HepG2 (cell line): ENCODE results near the gene DYNC2LI1. TPM values are rescaled to one million over a fixed set of nuclear protein-coding genes. Genes with fewer than 3 reads are reported as not detected.

Source experiments
- AGO2 ChIP-seq: fragments of 200-400 bp; formaldehyde crosslinking; optimal IDR thresholded peaks from 2 replicates; pipeline ENCODE3; 2017; ENCODE audit warnings: mild to moderate bottlenecking, low read depth, low read length, moderate library complexity
- ARNT ChIP-seq: fragments of 450-650 bp; IDR thresholded peaks from 2 replicates; pipeline ENCODE4 v1.6.1; 2017
- ATF2 ChIP-seq: sonication (generic); formaldehyde crosslinking; IDR thresholded peaks from 2 replicates; pipeline ENCODE4 v1.4.0; 2020; ENCODE audit warnings: missing genetic modification reagents
- CENPX ChIP-seq: sonication (generic); formaldehyde crosslinking; IDR thresholded peaks from 2 replicates; pipeline ENCODE4 v1.9.0; 2021; ENCODE audit warnings: mild to moderate bottlenecking, missing genetic modification reagents, moderate library complexity
- FOXP1 ChIP-seq, 2 experiments: fragments of 450-650 bp in 1 of 2; IDR thresholded peaks; 2 replicates each; pipeline ENCODE4 v1.6.1; 2017 to 2018; ENCODE audit warnings: antibody characterized with exemption in 1 of 2
- GTF3A ChIP-seq: sonication (generic); formaldehyde crosslinking; conservative IDR thresholded peaks from 2 replicates; pipeline ENCODE4 v1.4.0; 2020; ENCODE audit warnings: mild to moderate bottlenecking, missing genetic modification reagents
- GZF1 ChIP-seq: sonication (generic); formaldehyde crosslinking; IDR thresholded peaks from 2 replicates; pipeline ENCODE4 v1.5.1; 2020; ENCODE audit warnings: mild to moderate bottlenecking, missing genetic modification reagents
- HIC2 ChIP-seq: sonication (generic); formaldehyde crosslinking; IDR thresholded peaks from 2 replicates; pipeline ENCODE4 v1.9.0; 2022; ENCODE audit warnings: low read depth, missing genetic modification reagents
- HNRNPL ChIP-seq: fragments of 200-400 bp; formaldehyde crosslinking; IDR thresholded peaks from 2 replicates; pipeline ENCODE4 v1.6.1; 2017; ENCODE audit warnings: mild to moderate bottlenecking, low read depth, low read length
- JDP2 ChIP-seq: sonication (generic); formaldehyde crosslinking; IDR thresholded peaks from 2 replicates; pipeline ENCODE4 v1.8.1; 2022; ENCODE audit warnings: missing genetic modification reagents, borderline replicate concordance
- NR2C2 ChIP-seq: sonication (generic); formaldehyde crosslinking; IDR thresholded peaks from 2 replicates; pipeline ENCODE4 v1.4.0; 2020; ENCODE audit warnings: missing genetic modification reagents, mild to moderate bottlenecking, moderate library complexity, borderline replicate concordance
- SOX6 ChIP-seq, 2 experiments: fragments of 450-650 bp in 1 of 2; sonication (generic) in 1 of 2; formaldehyde crosslinking in 1 of 2; IDR thresholded peaks; 2 replicates each; pipeline versions ENCODE4 v1.4.0 to v1.6.1; 2017 to 2020; ENCODE audit warnings: antibody characterized with exemption in 1 of 2, mild to moderate bottlenecking in 1 of 2, missing genetic modification reagents in 1 of 2
- SP5 ChIP-seq: IDR thresholded peaks from 2 replicates; pipeline ENCODE4 v1.6.1; 2016; ENCODE audit warnings: low read depth, borderline replicate concordance
- ZBTB37 ChIP-seq: sonication (generic); formaldehyde crosslinking; IDR thresholded peaks from 2 replicates; pipeline ENCODE4 v1.4.0; 2020; ENCODE audit warnings: mild to moderate bottlenecking, missing genetic modification reagents
- ZMYM3 ChIP-seq: sonication (generic); formaldehyde crosslinking; IDR thresholded peaks from 2 replicates; pipeline ENCODE4 v1.5.1; 2020; ENCODE audit warnings: mild to moderate bottlenecking, missing genetic modification reagents
- ZNF225 ChIP-seq: sonication (generic); formaldehyde crosslinking; IDR thresholded peaks from 2 replicates; pipeline ENCODE4 v1.4.0; 2020; ENCODE audit warnings: mild to moderate bottlenecking, missing genetic modification reagents
- ZNF362 ChIP-seq: sonication (generic); formaldehyde crosslinking; IDR thresholded peaks from 2 replicates; pipeline ENCODE4 v1.4.0; 2020; ENCODE audit warnings: missing genetic modification reagents, mild to moderate bottlenecking, borderline replicate concordance
- ZNF431 ChIP-seq: sonication (generic); formaldehyde crosslinking; IDR thresholded peaks from 2 replicates; pipeline ENCODE4 v1.9.0; 2022; ENCODE audit warnings: missing genetic modification reagents, low read depth, mild to moderate bottlenecking, borderline replicate concordance
- ZNF562 ChIP-seq: sonication (generic); formaldehyde crosslinking; IDR thresholded peaks from 2 replicates; pipeline ENCODE4 v1.8.0; 2022; ENCODE audit warnings: missing genetic modification reagents, borderline replicate concordance
- ZNF639 ChIP-seq: conservative IDR thresholded peaks from 2 replicates; pipeline ENCODE4 v1.6.1; 2018; ENCODE audit warnings: missing genetic modification reagents
- ZNF850 ChIP-seq: sonication (generic); formaldehyde crosslinking; conservative IDR thresholded peaks from 2 replicates; pipeline ENCODE4 v1.9.0; 2021; ENCODE audit warnings: mild to moderate bottlenecking, missing genetic modification reagents
- ZSCAN30 ChIP-seq: sonication (generic); formaldehyde crosslinking; IDR thresholded peaks from 2 replicates; pipeline ENCODE4 v1.5.0; 2020; ENCODE audit warnings: mild to moderate bottlenecking, missing genetic modification reagents
- polyA plus RNA-seq, 8 experiments: library from polyadenylated mRNA; depleted of rRNA in 3 of 8; stranded (reverse) in 7 of 8; unstranded in 1 of 8; fragments of >200 nt; fragmentation: Illumina TruSeq in 4 of 8; extraction: Trizol in 4 of 8; gene quantifications; 2 replicates each; pipeline versions ENCODE4 v1.2.1 to v1.2.3, GENCODE V29; 2011 to 2016; ENCODE audit warnings: low read depth in 4 of 8, missing spikeins in 1 of 8, mixed read lengths in 1 of 8; ENCODE audit not compliant: insufficient read depth in 1 of 8
- total RNA-seq, 5 experiments: library from RNA; depleted of rRNA; stranded (reverse); fragments of >200 nt; fragmentation: Illumina TruSeq; extraction: Trizol; gene quantifications; 2 replicates each; pipeline ENCODE4 v1.2.3, GENCODE V29; 2016; ENCODE audit warnings: low read depth in 1 of 5

The DYNC2LI1 gene
- total and polyA plus RNA-seq, 2 of the 13 experiments (the other 11 are each of a cell fraction or from before 2014, with no cell fraction given), result 16.9 to 23.2 TPM

- TF ChIP-seq ZBTB37 (CRISPR knock-in tag) (no peak), GZF1 (0 out of 2 replicates have a peak, but pooled peaks have one; percentile 14), ZSCAN30 (CRISPR knock-in tag) (0 out of 2 replicates have a peak, but pooled peaks have one; percentile 3), NR2C2 (CRISPR knock-in tag) (no peak), ZNF562 (CRISPR knock-in tag) (no peak), ATF2 (no peak), HIC2 (CRISPR knock-in tag) (peak; percentile 89), ARNT (no peak), ZNF850 (CRISPR knock-in tag) (0 out of 2 replicates have a peak, but pooled peaks have one; percentile 73), HNRNPL (peak; percentile 98), ZMYM3 (CRISPR knock-in tag) (no peak; the same call in 1 of the 2 replicates), GTF3A (CRISPR knock-in tag) (no peak), ZNF639 (CRISPR knock-in tag) (0 out of 2 replicates have a peak, but pooled peaks have one; percentile 52), SOX6 (IDR thresholded peaks at IDR 0.05) (no peak), SOX6 (CRISPR knock-in tag; IDR thresholded peaks at IDR 0.05) (no peak), JDP2 (CRISPR knock-in tag) (no peak), AGO2 (peak; percentile 61), SP5 (CRISPR knock-in tag) (0 out of 2 replicates have a peak, but pooled peaks have one; percentile 7), ZNF431 (CRISPR knock-in tag) (no peak), CENPX (CRISPR knock-in tag) (no peak), ZNF225 (CRISPR knock-in tag) (0 out of 2 replicates have a peak, but pooled peaks have one; percentile 60), FOXP1 (IDR thresholded peaks at IDR 0.05) (no peak), FOXP1 (CRISPR knock-in tag; IDR thresholded peaks at IDR 0.05) (no peak), ZNF362 (CRISPR knock-in tag) (0 out of 2 replicates have a peak, but pooled peaks have one; percentile 12)
These were observed 64.2 kb downstream of the DYNC2LI1 start (continued) for GRCh38 chr2:43837831-43838559.
